ES-I3 (cell line): ENCODE data around the gene MARK2.

Experiments
- H3K36me3 ChIP-seq: 2 replicates; pipeline ENCODE4 v1.6.1; 2013; ENCODE audit warnings: mild to moderate bottlenecking, low read length, control low read depth, moderate library complexity; ENCODE audit not compliant: insufficient read depth
- H3K4me1 ChIP-seq: 2 replicates; pipeline ENCODE4 v1.6.1; 2013; ENCODE audit warnings: mild to moderate bottlenecking, control low read depth, low read length; ENCODE audit not compliant: insufficient read depth
- H3K9ac ChIP-seq: 2 replicates; pipeline ENCODE4 v1.6.1; 2013; ENCODE audit warnings: low read depth, mild to moderate bottlenecking, low read length, moderate library complexity
- H3K9me3 ChIP-seq: 2 replicates; pipeline ENCODE4 v1.6.1; 2013; ENCODE audit warnings: mild to moderate bottlenecking, low read length, moderate library complexity; ENCODE audit not compliant: control insufficient read depth, insufficient read depth

Gene MARK2

GRCh38 chr11:63874511-63874910 lies 35.6 kb downstream of the MARK2 start:
- peaks cover 25% of the 10 kb centered on the region for H3K4me1 ChIP-seq
- no peaks in the 10 kb centered on the region for H3K36me3 ChIP-seq
- no peak overlapping the region for H3K9ac ChIP-seq
- H3K9me3 ChIP-seq, result no peaks in the 10 kb centered on the region

DNA sequence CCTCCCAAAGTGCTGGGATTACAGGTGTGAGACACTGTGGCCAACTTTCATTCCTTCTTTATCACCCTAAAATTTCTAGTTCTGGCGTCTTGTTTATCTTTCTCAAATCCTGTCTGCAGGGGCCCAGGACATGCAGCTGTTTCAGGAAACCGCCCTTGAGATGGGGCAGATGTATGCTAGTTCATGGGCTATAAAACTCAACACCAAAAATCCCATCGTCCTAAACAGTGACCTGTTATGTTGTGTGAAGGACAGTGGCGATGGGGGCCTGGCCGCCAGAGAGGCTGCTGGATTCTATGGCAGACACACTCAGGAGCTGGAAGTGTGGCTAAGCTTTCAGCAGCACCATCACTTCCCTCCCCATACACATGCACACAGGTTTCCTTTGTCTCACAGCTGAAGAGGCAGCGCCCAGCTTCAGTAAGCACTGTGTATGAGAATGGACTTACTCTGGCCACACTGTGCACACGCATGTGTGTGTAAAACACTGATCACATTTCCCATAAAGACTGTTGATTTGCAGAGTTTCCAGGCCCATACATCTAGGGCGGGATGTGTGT lies 36.7 kb downstream of the MARK2 start:
- H3K9ac ChIP-seq, result no peak overlapping the region
- peaks cover 35% of the 10 kb centered on the region for H3K4me1 ChIP-seq
- H3K9me3 ChIP-seq, result no peaks in the 10 kb centered on the region
- H3K36me3 ChIP-seq, result no peaks in the 10 kb centered on the region

DNA sequence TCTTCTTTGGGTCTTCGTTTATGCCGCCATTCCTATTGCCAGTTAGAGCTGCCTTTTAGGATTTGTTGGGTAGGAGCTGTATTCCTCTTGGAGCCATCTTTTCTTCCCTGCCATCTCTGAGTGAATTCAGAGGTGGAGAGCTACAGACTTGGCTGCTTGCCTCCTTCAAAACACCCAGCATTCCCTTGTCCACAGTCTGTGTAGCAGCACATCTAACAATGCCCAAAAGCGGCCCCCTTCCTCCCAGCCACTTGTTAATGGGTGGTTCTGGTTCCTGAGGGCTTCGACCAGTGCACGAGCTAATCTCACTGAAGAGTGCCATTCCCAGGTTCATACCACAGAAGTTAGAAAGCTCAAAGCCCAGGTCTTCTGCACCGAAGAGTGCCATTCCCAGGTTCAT lies 37.7 kb downstream of the MARK2 start:
- H3K36me3 ChIP-seq, result no peaks in the 10 kb centered on the region
- no peak overlapping the region for H3K9ac ChIP-seq
- H3K9me3 ChIP-seq, result no peaks in the 10 kb centered on the region
- H3K4me1 ChIP-seq, result peaks cover 35% of the 10 kb centered on the region

DNA sequence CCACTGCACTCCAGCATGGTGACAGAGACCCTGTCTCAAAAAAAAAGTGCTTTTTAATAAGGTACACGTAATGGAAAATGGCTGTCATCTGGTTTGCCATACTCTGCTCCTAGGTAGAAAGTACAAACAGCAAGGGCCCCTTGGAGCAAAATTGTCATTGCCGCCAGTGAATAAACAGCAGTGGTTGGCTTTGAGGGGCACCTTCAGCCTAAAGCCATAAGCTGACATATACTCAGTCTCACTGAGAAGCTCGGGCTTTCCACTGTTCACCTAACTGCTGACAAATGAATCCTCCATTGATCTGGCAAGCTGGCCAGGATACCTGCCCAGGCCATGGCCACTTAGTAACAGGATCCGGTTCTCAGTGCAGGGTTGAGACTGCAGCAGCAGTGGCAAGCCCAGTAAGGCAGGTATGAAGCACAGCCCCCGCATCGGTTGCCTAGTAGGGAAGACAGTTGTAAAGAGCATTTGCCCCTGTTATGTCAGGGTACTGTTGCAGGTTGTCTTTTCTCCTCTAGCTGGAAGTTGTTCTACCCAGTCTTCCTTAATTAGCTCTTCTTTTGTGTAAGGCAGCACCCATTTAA lies 38.8 kb downstream of the MARK2 start:
- Histone ChIP-seq H3K9me3 (no peaks in the 10 kb centered on the region), H3K36me3 (no peaks in the 10 kb centered on the region), H3K4me1 (peaks cover 26% of the 10 kb centered on the region), H3K9ac (no peak overlapping the region)

DNA sequence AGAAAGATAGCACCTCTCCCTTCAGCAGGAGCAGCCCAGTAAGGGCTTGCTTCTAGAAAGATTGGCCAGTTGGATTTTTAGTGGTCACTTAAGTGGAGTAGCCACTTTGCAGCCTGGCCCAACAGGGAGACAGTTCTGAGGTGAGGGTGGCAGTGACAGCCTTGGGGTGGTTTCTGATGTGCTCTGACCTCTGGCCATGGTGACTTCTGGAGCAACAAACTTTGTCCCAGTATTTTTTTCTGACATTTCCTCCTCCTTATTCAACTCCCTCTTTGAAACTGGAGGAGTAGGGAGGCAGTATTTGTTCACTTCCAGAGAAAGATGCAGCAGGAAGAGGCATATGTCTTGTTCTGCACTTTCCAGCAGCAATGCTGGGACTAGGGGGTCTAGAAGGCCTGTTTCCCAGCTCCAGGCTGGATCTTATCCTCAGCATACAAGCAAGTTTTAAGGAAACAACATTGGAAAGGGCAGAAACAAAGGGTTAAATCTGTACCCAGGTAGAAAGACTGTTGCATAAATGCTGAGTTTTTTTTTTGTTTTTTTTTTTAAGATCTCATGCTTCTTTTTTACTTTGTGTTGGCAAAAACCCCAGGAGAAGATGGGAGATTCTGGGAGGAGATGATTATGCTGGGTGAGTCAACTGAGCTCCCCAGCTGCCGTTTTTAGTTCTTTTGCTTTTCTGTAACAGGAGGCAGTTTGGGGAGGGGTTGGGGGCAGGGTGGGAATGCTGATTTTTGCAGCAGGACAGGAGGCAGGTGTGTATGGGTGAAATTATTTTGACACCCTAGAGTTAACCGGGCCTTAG lies 40.9 kb downstream of the MARK2 start:
- H3K4me1 ChIP-seq, result peaks cover 21% of the 10 kb centered on the region
- no peak overlapping the region for H3K9ac ChIP-seq
- H3K36me3 ChIP-seq, result no peaks in the 10 kb centered on the region
- H3K9me3 ChIP-seq, result no peaks in the 10 kb centered on the region

DNA sequence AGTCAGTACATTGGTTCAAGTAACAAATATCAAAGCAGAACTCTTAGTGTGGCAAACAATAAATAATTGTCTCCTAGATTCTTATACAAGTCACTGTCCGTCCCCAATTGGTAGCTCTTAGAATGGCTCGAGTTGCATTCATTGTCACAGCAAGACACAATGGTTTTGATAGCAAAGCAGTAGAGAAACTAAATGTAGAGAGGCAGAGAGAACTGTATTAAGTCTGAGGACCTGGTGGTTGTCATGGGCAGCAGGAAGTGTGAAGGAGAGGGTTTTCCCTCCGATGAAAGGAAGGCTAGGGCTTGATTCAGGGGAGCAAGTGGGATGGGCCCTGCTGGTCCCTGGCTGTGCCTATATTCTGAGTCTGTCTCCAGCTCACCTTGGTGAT lies 41.5 kb downstream of the MARK2 start:
- peaks cover 21% of the 10 kb centered on the region for H3K4me1 ChIP-seq
- H3K36me3 ChIP-seq, result no peaks in the 10 kb centered on the region
- no peak overlapping the region for H3K9ac ChIP-seq
- no peaks in the 10 kb centered on the region for H3K9me3 ChIP-seq

DNA sequence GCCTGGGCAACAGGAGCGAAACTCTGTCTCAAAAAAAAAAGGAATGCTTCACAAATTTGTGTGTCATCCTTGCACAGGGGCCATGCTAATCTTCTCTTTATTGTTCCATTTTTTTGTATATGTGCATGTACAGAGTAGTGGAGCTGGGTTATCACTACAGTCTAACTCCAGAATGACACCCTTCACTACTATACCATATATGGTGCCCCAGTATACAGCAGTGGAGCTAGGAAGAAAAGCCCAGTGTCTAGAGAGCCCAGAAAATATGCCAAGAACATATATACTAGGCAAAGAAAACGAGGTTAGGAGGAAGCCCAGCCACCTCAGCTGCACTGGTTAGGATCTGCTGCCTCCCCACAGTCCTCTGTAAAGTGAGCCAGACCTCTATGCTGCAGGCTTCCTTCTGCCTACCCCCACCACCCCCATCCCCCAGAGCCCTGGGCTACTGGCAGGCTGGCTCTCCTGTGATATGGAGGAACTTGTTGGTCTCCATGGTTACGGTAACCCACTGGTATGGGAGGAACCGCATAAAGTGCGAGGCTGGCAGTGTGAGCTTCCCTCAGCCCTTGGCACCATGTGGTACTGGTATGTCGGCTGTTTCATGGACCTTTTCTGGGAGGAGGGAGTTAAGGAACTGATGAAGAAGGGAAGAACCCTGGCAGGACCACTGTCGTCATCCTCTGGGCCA lies 43.8 kb downstream of the MARK2 start:
- H3K9ac ChIP-seq, result no peak overlapping the region; the same call in 1 of the 2 replicates
- no peaks in the 10 kb centered on the region for H3K9me3 ChIP-seq

GRCh38 chr11:63883791-63884190 lies 44.9 kb downstream of the MARK2 start:
- Histone ChIP-seq H3K9me3 (no peaks in the 10 kb centered on the region), H3K9ac (no peak overlapping the region), H3K36me3 (no peaks in the 10 kb centered on the region), H3K4me1 (peaks cover 28% of the 10 kb centered on the region)

More for the DNA sequence above, 43.8 kb downstream of the MARK2 start:
- H3K36me3 ChIP-seq, result no peaks in the 10 kb centered on the region
- peaks cover 31% of the 10 kb centered on the region for H3K4me1 ChIP-seq

- Histone ChIP-seq H3K9ac (no peak overlapping the region), H3K36me3 (no peaks in the 10 kb centered on the region), H3K9me3 (no peaks in the 10 kb centered on the region), H3K4me1 (peaks cover 25% of the 10 kb centered on the region)
These were observed 45.5 kb downstream of the MARK2 start for GRCh38 chr11:63884196-63884932.

DNA sequence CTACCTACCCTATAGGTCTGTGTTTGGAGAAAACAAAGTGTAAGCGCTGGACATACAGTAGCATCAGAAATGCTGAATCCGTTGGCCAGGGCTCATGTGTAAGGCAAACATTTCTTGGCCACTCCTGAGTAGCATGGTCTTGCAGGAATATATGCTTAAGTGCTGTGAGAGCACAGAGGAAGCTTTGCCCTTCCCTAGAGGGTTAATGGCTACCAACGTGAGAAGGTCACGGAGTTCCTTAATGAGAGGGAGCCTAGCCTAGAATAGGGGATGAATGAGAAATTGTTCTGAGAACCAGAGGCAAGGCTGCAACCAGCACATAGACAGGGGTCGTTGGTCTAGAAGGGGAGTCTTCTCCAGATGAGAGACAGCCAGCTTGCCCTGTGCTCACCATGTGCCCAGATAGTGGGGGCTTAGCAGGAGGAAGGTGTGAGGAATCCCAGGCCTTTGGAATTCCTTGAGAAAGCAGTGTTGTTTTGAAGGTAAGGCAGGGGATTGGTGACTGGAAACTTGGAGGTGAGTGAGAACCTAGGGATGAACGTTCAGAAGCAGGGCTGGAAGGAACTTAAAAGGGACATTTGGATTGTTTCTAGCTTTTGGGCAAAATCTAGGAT lies 48.6 kb downstream of the MARK2 start:
- Histone ChIP-seq H3K36me3 (no peaks in the 10 kb centered on the region), H3K9me3 (no peaks in the 10 kb centered on the region), H3K9ac (no peak overlapping the region), H3K4me1 (peaks cover 13% of the 10 kb centered on the region)

GRCh38 chr11:63888170-63889086 lies 49.5 kb downstream of the MARK2 start:
- no peaks in the 10 kb centered on the region for H3K36me3 ChIP-seq
- peaks cover 13% of the 10 kb centered on the region for H3K4me1 ChIP-seq
- H3K9me3 ChIP-seq, result no peaks in the 10 kb centered on the region
- peak overlapping the region; percentile 42 for H3K9ac ChIP-seq

- no peaks in the 10 kb centered on the region for H3K36me3 ChIP-seq
- no peak overlapping the region for H3K9ac ChIP-seq
- H3K9me3 ChIP-seq, result no peaks in the 10 kb centered on the region
- peaks cover 13% of the 10 kb centered on the region for H3K4me1 ChIP-seq
These were observed 50.4 kb downstream of the MARK2 start for GRCh38 chr11:63889344-63889743.

DNA sequence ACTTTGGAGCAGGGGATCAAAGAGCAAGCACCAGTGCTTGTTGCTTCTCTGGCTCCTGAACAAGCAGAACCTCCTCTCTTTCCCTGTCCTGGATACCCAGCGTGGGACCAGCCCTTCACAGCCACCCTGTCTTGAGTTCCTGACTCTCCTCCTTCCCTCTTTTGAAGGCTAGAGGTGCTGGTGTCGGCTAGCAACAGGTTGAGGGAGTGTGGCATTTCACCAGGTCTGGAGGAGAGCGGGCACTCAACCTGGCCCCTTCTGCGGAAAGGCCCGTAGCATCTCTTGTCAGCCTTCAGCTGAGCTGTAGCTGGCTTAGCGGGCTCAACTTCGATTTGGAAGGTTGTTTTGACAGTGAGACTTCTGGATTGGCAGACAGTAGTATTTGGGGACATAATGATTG lies 51.5 kb downstream of the MARK2 start:
- Histone ChIP-seq H3K36me3 (peaks cover 3% of the 10 kb centered on the region; the same call in 1 of the 2 replicates), H3K9ac (no peak overlapping the region), H3K4me1 (peaks cover 13% of the 10 kb centered on the region), H3K9me3 (no peaks in the 10 kb centered on the region)
